ENCODE data around the gene ZFP91.
"Not testable (repeated sequence)": the region's sequence is repeated elsewhere in the genome, so short reads cannot be mapped to it uniquely, and the experiment has no call there.

ZFP91 gene

GRCh38 chr11:58578635-58579191 lies at the start of gene ZFP91:
Gene ZFP91, plus strand, starts transcription at chr11:58579063. Its CDS starts 219 bp downstream, at chr11:58579282.
- peak; percentile 98 for DNase-seq

- DNase-seq, result no peak
Observed at GRCh38 chr11:58530236-58530635, 48.6 kb upstream of the ZFP91 start.

GRCh38 chr11:58531865-58532341 lies 47.0 kb upstream of the ZFP91 start:
- DNase-seq, result no peak

GRCh38 chr11:58546841-58547240 lies 32.0 kb upstream of the ZFP91 start:
- no peak for DNase-seq

GRCh38 chr11:58549644-58550043 lies 29.2 kb upstream of the ZFP91 start:
- DNase-seq, result no peak

GRCh38 chr11:58560842-58561241 lies 18.0 kb upstream of the ZFP91 start:
- no peak for DNase-seq

GRCh38 chr11:58561394-58562098 lies 17.3 kb upstream of the ZFP91 start:
- no peak for DNase-seq

GRCh38 chr11:58562375-58562800 lies 16.5 kb upstream of the ZFP91 start:
- DNase-seq, result no peak

GRCh38 chr11:58564231-58564630 lies 14.6 kb upstream of the ZFP91 start:
- no peak for DNase-seq

- peak; percentile 89 for DNase-seq
Observed at GRCh38 chr11:58567889-58568512, 10.9 kb upstream of the ZFP91 start.

- not testable (repeated sequence) for DNase-seq
Observed at GRCh38 chr11:58572906-58573305, 6.0 kb upstream of the ZFP91 start.

- peak; percentile 87 for DNase-seq
Observed at GRCh38 chr11:58573451-58574104, 5.3 kb upstream of the ZFP91 start.

- DNase-seq, result no peak
Observed at GRCh38 chr11:58574881-58575280, 4.0 kb upstream of the ZFP91 start.

- DNase-seq, result peak; percentile 78
Observed at GRCh38 chr11:58575377-58576020, 3.4 kb upstream of the ZFP91 start, which contains the start of gene LPXN. Gene LPXN, minus strand, starts transcription at chr11:58575856. Its CDS starts 84 bp downstream, at chr11:58575772.

- no peak for DNase-seq
Observed at GRCh38 chr11:58576887-58577471, 1.9 kb upstream of the ZFP91 start.

GRCh38 chr11:58577555-58578135 lies 1.2 kb upstream of the ZFP91 start:
- peak; percentile 93 for DNase-seq

- DNase-seq, result peak; percentile 97
Observed at GRCh38 chr11:58578136-58578634, 678 bp upstream of the ZFP91 start.

GRCh38 chr11:58579192-58580129 lies 598 bp downstream of the ZFP91 start:
- DNase-seq, result peak; percentile 98

GRCh38 chr11:58580311-58580710 lies 1.4 kb downstream of the ZFP91 start:
- no peak for DNase-seq

GRCh38 chr11:58582437-58582836 lies 3.6 kb downstream of the ZFP91 start:
- no peak for DNase-seq

GRCh38 chr11:58586998-58587397 lies 8.1 kb downstream of the ZFP91 start:
- DNase-seq, result no peak
